Hindlimb muscle (tissue), 1 donor: ENCODE data around the gene FAM153A. TPM values are rescaled to one million over a fixed set of nuclear protein-coding genes. Genes with fewer than 3 reads are reported as not detected.
"Not testable (repeated sequence)": the region's sequence is repeated elsewhere in the genome, so short reads cannot be mapped to it uniquely, and the experiment has no call there.

Source experiments
- DNase-seq: peaks from one replicate; pipeline ENCODE4 v3.0.0-alpha.2; 2013
- polyA plus RNA-seq: library from polyadenylated mRNA; unstranded; fragments of 120-200 nt; gene quantifications from one replicate; pipeline ENCODE4 v1.2.1, GENCODE V29; 2013; ENCODE audit not compliant: insufficient read length

The FAM153A gene
- polyA plus RNA-seq, result 0.49 TPM

- DNase-seq, result not testable (repeated sequence)
These were observed at the start of gene FAM153A for GRCh38 chr5:177782792-177783633. Gene FAM153A (minus strand): TSS chr5:177782899.

- DNase-seq, result not testable (repeated sequence)
These were observed 49.6 kb upstream of the FAM153A start for GRCh38 chr5:177832287-177832686.

GRCh38 chr5:177826073-177826472 is 43.4 kb upstream of the FAM153A start:
- DNase-seq, result not testable (repeated sequence)

GRCh38 chr5:177824776-177825175 is 42.1 kb upstream of the FAM153A start:
- DNase-seq, result not testable (repeated sequence)

- not testable (repeated sequence) for DNase-seq
These were observed 39.8 kb upstream of the FAM153A start for GRCh38 chr5:177822489-177822888.

- DNase-seq, result not testable (repeated sequence)
These were observed 37.0 kb upstream of the FAM153A start for GRCh38 chr5:177819664-177820063.

- not testable (repeated sequence) for DNase-seq
These were observed 30.2 kb upstream of the FAM153A start for GRCh38 chr5:177812814-177813425.

GRCh38 chr5:177812160-177812743 is 29.6 kb upstream of the FAM153A start:
- not testable (repeated sequence) for DNase-seq

- not testable (repeated sequence) for DNase-seq
These were observed 26.7 kb upstream of the FAM153A start for GRCh38 chr5:177809209-177809913.

- not testable (repeated sequence) for DNase-seq
These were observed 25.7 kb upstream of the FAM153A start for GRCh38 chr5:177808420-177808819.

GRCh38 chr5:177807265-177807664 is 24.6 kb upstream of the FAM153A start:
- DNase-seq, result not testable (repeated sequence)

- DNase-seq, result not testable (repeated sequence)
These were observed 18.7 kb upstream of the FAM153A start for GRCh38 chr5:177801427-177801826.

GRCh38 chr5:177798237-177798840 is 15.6 kb upstream of the FAM153A start:
- not testable (repeated sequence) for DNase-seq

- not testable (repeated sequence) for DNase-seq
These were observed 10.6 kb upstream of the FAM153A start for GRCh38 chr5:177793272-177793671.

- DNase-seq, result not testable (repeated sequence)
These were observed 8.9 kb upstream of the FAM153A start for GRCh38 chr5:177791649-177792048.

- DNase-seq, result not testable (repeated sequence)
These were observed 530 bp downstream of the FAM153A start for GRCh38 chr5:177782169-177782568.

GRCh38 chr5:177771206-177771605 is 11.5 kb downstream of the FAM153A start:
- DNase-seq, result not testable (repeated sequence)

GRCh38 chr5:177770646-177771045 is 12.1 kb downstream of the FAM153A start:
- not testable (repeated sequence) for DNase-seq

- DNase-seq, result not testable (repeated sequence)
These were observed 18.8 kb downstream of the FAM153A start for GRCh38 chr5:177763737-177764508.

- DNase-seq, result peak; percentile 5
These were observed 21.7 kb downstream of the FAM153A start for GRCh38 chr5:177760954-177761353.

- DNase-seq, result not testable (repeated sequence)
These were observed 35.3 kb downstream of the FAM153A start for GRCh38 chr5:177747354-177747753.
